SU-DHL-6 (cell line): ENCODE results near the gene EIF2B2.

Source experiments
- EZH2phosphoT487 ChIP-seq: fragments of 200-600 bp; sonication (generic), shearing (Covaris generic); conservative IDR thresholded peaks from 2 replicates; pipeline ENCODE4 v1.6.1; 2018; ENCODE audit warnings: mild to moderate bottlenecking, antibody characterized with exemption, low read length, moderate library complexity, mixed read lengths
- TF ChIP-seq, protein P1 (sequence below): fragments of 200-600 bp; sonication (generic); IDR thresholded peaks from one replicate; pipeline ENCODE4 v1.5.1; 2017; ENCODE audit warnings: antibody characterized with exemption, mild to moderate bottlenecking, low read length, moderate library complexity; ENCODE audit not compliant: insufficient read depth, poor library complexity, severe bottlenecking

DNA sequence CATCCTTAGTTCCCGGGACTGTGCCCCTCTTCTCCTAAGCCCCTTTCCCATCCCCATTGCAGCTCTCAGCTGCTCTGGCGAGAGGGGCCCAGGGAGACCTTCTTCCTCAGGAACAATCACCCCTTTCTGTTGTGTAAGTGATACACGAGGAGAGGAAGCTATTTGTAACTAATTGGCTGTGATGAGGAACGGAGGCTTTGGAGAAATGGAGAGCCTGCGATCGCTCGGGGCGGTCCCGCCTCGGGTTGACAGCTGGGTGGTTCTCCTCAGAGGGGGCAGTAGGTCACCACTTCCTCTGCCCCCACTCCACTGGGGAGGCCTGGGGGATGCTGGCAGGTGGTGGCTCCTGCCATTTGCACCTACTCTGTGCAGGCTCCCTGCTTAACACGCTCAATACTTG is 40.7 kb upstream of the EIF2B2 start:
- TF ChIP-seq, protein P1, sequence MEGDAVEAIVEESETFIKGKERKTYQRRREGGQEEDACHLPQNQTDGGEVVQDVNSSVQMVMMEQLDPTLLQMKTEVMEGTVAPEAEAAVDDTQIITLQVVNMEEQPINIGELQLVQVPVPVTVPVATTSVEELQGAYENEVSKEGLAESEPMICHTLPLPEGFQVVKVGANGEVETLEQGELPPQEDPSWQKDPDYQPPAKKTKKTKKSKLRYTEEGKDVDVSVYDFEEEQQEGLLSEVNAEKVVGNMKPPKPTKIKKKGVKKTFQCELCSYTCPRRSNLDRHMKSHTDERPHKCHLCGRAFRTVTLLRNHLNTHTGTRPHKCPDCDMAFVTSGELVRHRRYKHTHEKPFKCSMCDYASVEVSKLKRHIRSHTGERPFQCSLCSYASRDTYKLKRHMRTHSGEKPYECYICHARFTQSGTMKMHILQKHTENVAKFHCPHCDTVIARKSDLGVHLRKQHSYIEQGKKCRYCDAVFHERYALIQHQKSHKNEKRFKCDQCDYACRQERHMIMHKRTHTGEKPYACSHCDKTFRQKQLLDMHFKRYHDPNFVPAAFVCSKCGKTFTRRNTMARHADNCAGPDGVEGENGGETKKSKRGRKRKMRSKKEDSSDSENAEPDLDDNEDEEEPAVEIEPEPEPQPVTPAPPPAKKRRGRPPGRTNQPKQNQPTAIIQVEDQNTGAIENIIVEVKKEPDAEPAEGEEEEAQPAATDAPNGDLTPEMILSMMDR = no peak
- no peak for TF ChIP-seq EZH2phosphoT487
